HG03139 (cell line): Measurements from ENCODE around the gene STPG4.
"Not testable (repeated sequence)": the region's sequence is repeated elsewhere in the genome, so short reads cannot be mapped to it uniquely, and the experiment has no call there.

Source experiments
- ATAC-seq: cut with Tn5 transposase; IDR thresholded peaks from one replicate; pipeline ENCODE4 v1.9.1; 2021; ENCODE audit not compliant: unreplicated experiment

The STPG4 gene

GRCh38 chr2:47128705-47129104 lies 26.4 kb downstream of the STPG4 start:
- no peak for ATAC-seq

GRCh38 chr2:47127862-47128543 lies 27.1 kb downstream of the STPG4 start:
- ATAC-seq: no peak

- ATAC-seq: no peak
These were observed 28.3 kb downstream of the STPG4 start for GRCh38 chr2:47126783-47127182.

- ATAC-seq: not testable (repeated sequence)
These were observed 30.4 kb downstream of the STPG4 start for GRCh38 chr2:47124740-47125139.

- ATAC-seq: not testable (repeated sequence)
These were observed 34.7 kb downstream of the STPG4 start for GRCh38 chr2:47120424-47120823.

- ATAC-seq: no peak
These were observed 36.1 kb downstream of the STPG4 start for GRCh38 chr2:47119001-47119400.

GRCh38 chr2:47118581-47118980 lies 36.5 kb downstream of the STPG4 start:
- ATAC-seq: no peak

GRCh38 chr2:47112665-47113435 lies 42.3 kb downstream of the STPG4 start:
- ATAC-seq: no peak

- ATAC-seq: no peak
These were observed 45.4 kb downstream of the STPG4 start for GRCh38 chr2:47109680-47110079.

- ATAC-seq: no peak
These were observed 46.1 kb downstream of the STPG4 start for GRCh38 chr2:47109007-47109375.

- ATAC-seq: not testable (repeated sequence)
These were observed 46.7 kb downstream of the STPG4 start for GRCh38 chr2:47108267-47109006.

GRCh38 chr2:47107201-47107600 lies 47.9 kb downstream of the STPG4 start:
- ATAC-seq: not testable (repeated sequence)

GRCh38 chr2:47106231-47106630 lies 48.9 kb downstream of the STPG4 start:
- not testable (repeated sequence) for ATAC-seq

GRCh38 chr2:47099712-47100111 lies 55.4 kb downstream of the STPG4 start:
- not testable (repeated sequence) for ATAC-seq

- ATAC-seq: no peak
These were observed 56.2 kb downstream of the STPG4 start for GRCh38 chr2:47098953-47099352.

GRCh38 chr2:47097563-47097962 lies 57.5 kb downstream of the STPG4 start:
- no peak for ATAC-seq

- ATAC-seq: no peak
These were observed 58.7 kb downstream of the STPG4 start for GRCh38 chr2:47096451-47096850.

- no peak for ATAC-seq
These were observed 59.6 kb downstream of the STPG4 start for GRCh38 chr2:47095349-47096020.

- ATAC-seq: no peak
These were observed 60.5 kb downstream of the STPG4 start for GRCh38 chr2:47094511-47095142.

GRCh38 chr2:47093626-47094025 lies 61.5 kb downstream of the STPG4 start:
- no peak for ATAC-seq

- ATAC-seq: no peak
These were observed 62.6 kb downstream of the STPG4 start for GRCh38 chr2:47092465-47092864.
